Common myeloid progenitor, CD34-positive (primary cell): ENCODE results near the gene ZNF555.

ENCODE experiments used
- CTCF ChIA-PET: fragments of 350-600 bp; sonication (Branson Sonifier 250); formaldehyde crosslinking; loops from one replicate; lab custom pipeline; 2021; ENCODE audit warnings: antibody characterized with exemption; lab: Charles Lee
- POLR2A ChIA-PET: fragments of 350-600 bp; sonication (Branson Sonifier 250); formaldehyde crosslinking; loops from one replicate; lab custom pipeline; 2021; ENCODE audit warnings: antibody characterized with exemption; lab: Charles Lee
- DNase-seq, 3 donors: peaks; one replicate each; pipeline versions ENCODE4 v3.0.0 to v3.0.0-alpha.2; 2013
- H3K27ac ChIP-seq, 2 experiments: 1 replicate in 1 of 2; 2 replicates in 1 of 2; pipeline ENCODE4 v1.7.0; 2013; ENCODE audit warnings: inconsistent platforms in 2 of 2, low read length in 2 of 2, mild to moderate bottlenecking in 2 of 2, low read depth in 1 of 2, moderate library complexity in 1 of 2; ENCODE audit not compliant: severe bottlenecking in 2 of 2, insufficient read depth in 1 of 2, poor library complexity in 1 of 2
- H3K27me3 ChIP-seq, 5 experiments: replicated peaks in 2 of 5; 1 replicate in 3 of 5; 2 replicates in 2 of 5; pipeline versions ENCODE4 v1.6.1 to v1.7.0; 2013; ENCODE audit warnings: low read length in 4 of 5, mild to moderate bottlenecking in 2 of 5, moderate library complexity in 2 of 5, inconsistent platforms in 1 of 5; ENCODE audit not compliant: insufficient read depth in 5 of 5, control insufficient read depth in 4 of 5
- H3K36me3 ChIP-seq, 4 experiments: 1 replicate in 2 of 4; 2 replicates in 2 of 4; pipeline versions ENCODE4 v1.6.1 to v1.7.0; 2013; ENCODE audit warnings: low read length in 3 of 4, control low read depth in 1 of 4, mild to moderate bottlenecking in 1 of 4; ENCODE audit not compliant: control insufficient read depth in 4 of 4, insufficient read depth in 4 of 4
- H3K4me1 ChIP-seq, 4 experiments: 1 replicate in 3 of 4; 2 replicates in 1 of 4; pipeline versions ENCODE4 v1.6.1 to v1.7.1; 2013; ENCODE audit warnings: low read length in 3 of 4, mild to moderate bottlenecking in 3 of 4, control low read depth in 1 of 4, inconsistent platforms in 1 of 4, moderate library complexity in 1 of 4; ENCODE audit not compliant: control insufficient read depth in 4 of 4, insufficient read depth in 4 of 4; ENCODE audit errors: control extremely low read depth in 1 of 4
- H3K4me3 ChIP-seq, 7 experiments: 1 replicate in 4 of 7; 2 replicates in 3 of 7; pipeline versions ENCODE4 v1.5.1 to v1.7.0; 2013; ENCODE audit warnings: mild to moderate bottlenecking in 7 of 7, low read length in 6 of 7, moderate library complexity in 6 of 7, inconsistent platforms in 2 of 7, low read depth in 2 of 7, control low read depth in 1 of 7; ENCODE audit not compliant: insufficient read depth in 4 of 7, control insufficient read depth in 1 of 7; ENCODE audit errors: extremely low read depth in 1 of 7
- H3K9me3 ChIP-seq, 5 experiments: 1 replicate in 4 of 5; 2 replicates in 1 of 5; pipeline versions ENCODE4 v1.6.1 to v1.7.1; 2013; ENCODE audit warnings: low read length in 4 of 5, mild to moderate bottlenecking in 2 of 5, inconsistent platforms in 1 of 5, low read depth in 1 of 5, moderate library complexity in 1 of 5; ENCODE audit not compliant: control insufficient read depth in 4 of 5, insufficient read depth in 2 of 5; ENCODE audit errors: control extremely low read depth in 1 of 5
- WGBS: methylation state at CpG from one replicate; pipeline ENCODE4 v1.1.5; 2013; ENCODE audit not compliant: insufficient coverage; 5-methylcytosine and 5-hydroxymethylcytosine counted together

The ZNF555 gene

GRCh38 chr19:2905918-2906519 lies 64.7 kb downstream of the ZNF555 start:
- Histone ChIP-seq H3K4me1 (peaks cover 0 to 8% (median 5%) of the 10 kb centered on the region in 4 experiments), H3K9me3 (peaks cover 0 to 6% (median 0%) of the 10 kb centered on the region in 5 experiments), H3K27me3 (no peaks in the 10 kb centered on the region), H3K27ac (no peak overlapping the region), H3K4me3 (no peak overlapping the region), H3K36me3 (peaks cover 0 to 6% (median 2%) of the 10 kb centered on the region in 4 experiments)
- CTCF ChIA-PET = interaction anchor here (1.4 kb wide), 1 partner anchor 18 kb away, joined by 4 read pairs; no protein-coding TSS in a partner anchor
- POLR2A ChIA-PET = no interaction called here
- WGBS = 79% methylated on average over 4 of the region's 11 CpGs
- no peak for DNase-seq

GRCh38 chr19:2906631-2907195 lies 65.4 kb downstream of the ZNF555 start:
- 95% methylated on average over 17 of the region's 20 CpGs for WGBS
- Histone ChIP-seq H3K27ac (no peak overlapping the region), H3K4me3 (no peak overlapping the region), H3K9me3 (peaks cover 0 to 12% (median 2%) of the 10 kb centered on the region in 5 experiments), H3K4me1 (peaks cover 0 to 4% (median 2%) of the 10 kb centered on the region in 4 experiments), H3K27me3 (no peaks in the 10 kb centered on the region), H3K36me3 (peaks cover 0 to 6% (median 4%) of the 10 kb centered on the region in 4 experiments)
- CTCF ChIA-PET = interaction anchor here (1.4 kb wide), 1 partner anchor 19 kb away, joined by 4 read pairs; no protein-coding TSS in a partner anchor
- no peak for DNase-seq
- POLR2A ChIA-PET = no interaction called here
